ENCODE data around the gene MRPL39.

Gene MRPL39

DNA sequence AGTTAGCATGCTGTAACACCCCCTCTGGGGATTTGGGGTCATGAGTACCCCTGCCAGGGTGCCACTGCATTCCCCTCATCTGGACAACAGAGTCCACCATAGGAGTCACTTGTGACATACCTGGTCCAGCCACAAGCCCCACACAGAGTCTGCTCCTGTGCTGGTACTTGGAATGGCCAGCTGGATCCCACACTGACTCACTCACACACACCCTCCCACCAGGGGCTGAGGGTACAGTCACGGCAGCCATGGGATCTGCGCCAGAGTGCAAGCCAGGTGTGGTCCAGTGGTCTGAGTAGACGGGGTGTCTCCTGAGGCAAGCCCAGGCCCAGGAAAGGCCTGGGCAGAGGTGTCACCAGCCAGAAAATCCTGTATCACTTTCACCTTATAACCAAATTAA, 67.7 kb downstream of the MRPL39 start:
- Histone ChIP-seq H3K9me2 (replicated peaks; ENCODE audit: insufficient read depth, low read length) (no peaks in the 10 kb centered on the region), H3K79me2 (ENCODE audit: low read length) (no peaks in the 10 kb centered on the region), H3K4me1 (ENCODE audit: low read length) (no peaks in the 10 kb centered on the region), H2AFZ (ENCODE audit: low read length) (no peak overlapping the region), H3K27me3 (replicated peaks; ENCODE audit: insufficient read depth, low read length) (no peaks in the 10 kb centered on the region), H4K20me1 (ENCODE audit: insufficient read depth, low read length) (no peaks in the 10 kb centered on the region), H3K4me3 (ENCODE audit: low read length) (no peak overlapping the region), H3K4me2 (ENCODE audit: low read depth, low read length) (no peak overlapping the region), H3K9me3 (replicated peaks; ENCODE audit: insufficient read depth, low read length) (no peaks in the 10 kb centered on the region), H3K36me3 (replicated peaks; ENCODE audit: insufficient read depth, low read length) (no peaks in the 10 kb centered on the region), H3K27ac (ENCODE audit: low read length) (no peak overlapping the region), H3F3A (ENCODE audit: insufficient read depth, low read length) (no peaks in the 10 kb centered on the region), H3K9ac (ENCODE audit: low read length) (no peak overlapping the region)
- DNase-seq: no peak
- TF ChIP-seq EZH2 (optimal IDR thresholded peaks at IDR 0.05; ENCODE audit: low read depth, low read length): no peak
- TF ChIP-seq CTCF (IDR thresholded peaks at IDR 0.05; ENCODE audit: low read length): no peak
- no peak for TF ChIP-seq EZH2phosphoT487 (IDR thresholded peaks at IDR 0.05; ENCODE audit: low read length)

DNA sequence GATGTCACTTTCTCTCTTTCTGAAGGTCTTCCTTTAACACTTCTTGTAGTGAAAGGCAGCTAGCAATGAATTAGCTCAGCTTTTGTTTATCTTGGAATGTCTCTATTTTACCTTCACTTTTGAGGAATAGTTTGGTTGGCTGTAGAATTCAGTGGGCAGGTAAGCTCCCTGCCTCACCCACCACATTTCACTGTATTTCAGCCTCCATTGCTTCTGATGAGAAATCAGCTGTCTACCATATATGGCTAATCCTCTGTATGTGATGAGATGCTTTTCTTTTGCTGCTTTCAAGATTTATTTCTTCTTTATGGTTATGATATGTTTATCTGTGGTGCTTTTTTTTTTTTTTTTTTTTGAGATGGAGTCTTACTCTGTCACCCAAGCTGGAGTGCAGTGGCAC, 70.1 kb downstream of the MRPL39 start:
- Histone ChIP-seq H3K79me2 (ENCODE audit: low read length) (no peaks in the 10 kb centered on the region), H2AFZ (ENCODE audit: low read length) (no peak overlapping the region), H3K36me3 (replicated peaks; ENCODE audit: insufficient read depth, low read length) (no peaks in the 10 kb centered on the region), H3K9me2 (replicated peaks; ENCODE audit: insufficient read depth, low read length) (no peaks in the 10 kb centered on the region), H3K27me3 (replicated peaks; ENCODE audit: insufficient read depth, low read length) (no peaks in the 10 kb centered on the region), H3K27ac (ENCODE audit: low read length) (no peak overlapping the region), H3K4me2 (ENCODE audit: low read depth, low read length) (no peak overlapping the region), H3F3A (ENCODE audit: insufficient read depth, low read length) (no peaks in the 10 kb centered on the region), H4K20me1 (ENCODE audit: insufficient read depth, low read length) (no peaks in the 10 kb centered on the region), H3K9me3 (replicated peaks; ENCODE audit: insufficient read depth, low read length) (no peaks in the 10 kb centered on the region), H3K4me1 (ENCODE audit: low read length) (no peaks in the 10 kb centered on the region), H3K4me3 (ENCODE audit: low read length) (no peak overlapping the region), H3K9ac (ENCODE audit: low read length) (no peak overlapping the region)
- no peak for DNase-seq
- TF ChIP-seq CTCF (IDR thresholded peaks at IDR 0.05; ENCODE audit: low read length) (no peak), EZH2phosphoT487 (IDR thresholded peaks at IDR 0.05; ENCODE audit: low read length) (no peak), EZH2 (optimal IDR thresholded peaks at IDR 0.05; ENCODE audit: low read depth, low read length) (no peak)

GRCh38 chr21:25536752-25537151, 70.5 kb downstream of the MRPL39 start:
- Histone ChIP-seq H3K27me3 (replicated peaks; ENCODE audit: insufficient read depth, low read length) (no peaks in the 10 kb centered on the region), H3K79me2 (ENCODE audit: low read length) (no peaks in the 10 kb centered on the region), H3K9ac (ENCODE audit: low read length) (no peak overlapping the region), H3K4me3 (ENCODE audit: low read length) (no peak overlapping the region), H3K9me2 (replicated peaks; ENCODE audit: insufficient read depth, low read length) (no peaks in the 10 kb centered on the region), H4K20me1 (ENCODE audit: insufficient read depth, low read length) (no peaks in the 10 kb centered on the region), H3K36me3 (replicated peaks; ENCODE audit: insufficient read depth, low read length) (no peaks in the 10 kb centered on the region), H3F3A (ENCODE audit: insufficient read depth, low read length) (no peaks in the 10 kb centered on the region), H3K4me1 (ENCODE audit: low read length) (no peaks in the 10 kb centered on the region), H3K9me3 (replicated peaks; ENCODE audit: insufficient read depth, low read length) (no peaks in the 10 kb centered on the region), H3K27ac (ENCODE audit: low read length) (no peak overlapping the region), H3K4me2 (ENCODE audit: low read depth, low read length) (no peak overlapping the region), H2AFZ (ENCODE audit: low read length) (no peak overlapping the region)
- no peak for DNase-seq
- no peak for TF ChIP-seq CTCF (IDR thresholded peaks at IDR 0.05; ENCODE audit: low read length)
- no peak for TF ChIP-seq EZH2 (optimal IDR thresholded peaks at IDR 0.05; ENCODE audit: low read depth, low read length)
- no peak for TF ChIP-seq EZH2phosphoT487 (IDR thresholded peaks at IDR 0.05; ENCODE audit: low read length)
